NB4 (cell line): ENCODE measurements around the gene INS.

Source experiments
- DNase-seq: peaks from one replicate; pipeline ENCODE4 v3.0.0; 2010; ENCODE audit warnings: low read depth
- H3K4me3 ChIP-seq: one replicate; pipeline ENCODE4 v1.5.1; 2011; ENCODE audit warnings: mild to moderate bottlenecking, low read depth, low read length, moderate library complexity
- CTCF ChIP-seq: IDR thresholded peaks from one replicate; pipeline ENCODE4 v1.5.1; 2012; ENCODE audit warnings: low read depth, low read length
- MAX ChIP-seq: IDR thresholded peaks from 2 replicates; pipeline ENCODE4 v1.6.1; 2011; ENCODE audit warnings: low read depth, low read length
- MYC ChIP-seq: IDR thresholded peaks from 2 replicates; pipeline ENCODE4 v1.6.1; 2011; ENCODE audit warnings: low read depth, low read length
- POLR2A ChIP-seq: IDR thresholded peaks from 2 replicates; pipeline ENCODE4 v1.6.1; 2011; ENCODE audit warnings: mild to moderate bottlenecking; ENCODE audit not compliant: insufficient read length; ENCODE audit errors: extremely low read depth

The INS gene

GRCh38 chr11:2160736-2161259 is at the start of gene INS:
Gene INS (minus strand): TSS chr11:2161209. CDS start chr11:2160971, 238 bp downstream.
- H3K4me3 ChIP-seq, result no peak within 1 kb of the TSS
- TF ChIP-seq POLR2A (no peak), MYC (no peak), CTCF (no peak), MAX (no peak)
- no peak for DNase-seq

- H3K4me3 ChIP-seq, result no peak overlapping the region
- DNase-seq, result no peak
These were observed 49.5 kb upstream of the INS start for GRCh38 chr11:2210366-2211112.

GRCh38 chr11:2209900-2210321 is 48.9 kb upstream of the INS start:
- H3K4me3 ChIP-seq, result no peak overlapping the region
- DNase-seq, result no peak
- no peak for TF ChIP-seq CTCF
- TF ChIP-seq POLR2A, result no peak
- no peak for TF ChIP-seq MYC
- TF ChIP-seq MAX, result no peak

More at GRCh38 chr11:2210366-2211112, 49.5 kb upstream of the INS start:
- TF ChIP-seq MAX (no peak), CTCF (no peak), POLR2A (no peak), MYC (no peak)

- H3K4me3 ChIP-seq, result no peak overlapping the region
- no peak for TF ChIP-seq POLR2A
- no peak for TF ChIP-seq MAX
- TF ChIP-seq MYC, result no peak
- no peak for TF ChIP-seq CTCF
- no peak for DNase-seq
These were observed 48.4 kb upstream of the INS start for GRCh38 chr11:2209370-2209801.

- no peak overlapping the region for H3K4me3 ChIP-seq
- no peak for DNase-seq
- TF ChIP-seq CTCF, result no peak
- no peak for TF ChIP-seq MAX
- TF ChIP-seq POLR2A, result no peak
- no peak for TF ChIP-seq MYC
These were observed 47.8 kb upstream of the INS start for GRCh38 chr11:2208691-2209369.
